GM19239 (cell line): ENCODE results near the gene PACSIN2.
"Not testable (repeated sequence)": the region's sequence is repeated elsewhere in the genome, so short reads cannot be mapped to it uniquely, and the experiment has no call there.

Source experiments
- DNase-seq: peaks from one replicate; pipeline ENCODE4 v3.0.0; 2011; ENCODE audit warnings: low spot score; ENCODE audit not compliant: insufficient read length
- FAIRE-seq: peaks from 2 replicates; lab custom pipeline; 2011; peaks lifted over from hg19 to GRCh38; lab: Jason Lieb, UNC

The PACSIN2 gene

GRCh38 chr22:43014869-43015676 lies at the start of gene PACSIN2:
PACSIN2 (minus strand) TSS chr22:43015149; CDS start chr22:42912080, 103,069 bp downstream.
- peak; percentile 100 for DNase-seq
- FAIRE-seq: peak; percentile 93

- peak; percentile 46 for DNase-seq
Measured at GRCh38 chr22:43060183-43060582, 45.2 kb upstream of the PACSIN2 start.

GRCh38 chr22:43057641-43058040 lies 42.7 kb upstream of the PACSIN2 start:
- no peak for FAIRE-seq
- no peak for DNase-seq

More at GRCh38 chr22:43060183-43060582, 45.2 kb upstream of the PACSIN2 start:
- no peak for FAIRE-seq

- FAIRE-seq (no peak), DNase-seq (no peak)
Measured at GRCh38 chr22:43053176-43053575, 38.2 kb upstream of the PACSIN2 start.

- FAIRE-seq: no peak
- no peak for DNase-seq
Measured at GRCh38 chr22:43050995-43051394, 36.0 kb upstream of the PACSIN2 start.

GRCh38 chr22:43047605-43048004 lies 32.7 kb upstream of the PACSIN2 start:
- DNase-seq (no peak), FAIRE-seq (no peak)

GRCh38 chr22:43044290-43044712 lies 29.4 kb upstream of the PACSIN2 start:
- no peak for DNase-seq
- FAIRE-seq: no peak

- FAIRE-seq: no peak
- DNase-seq: no peak
Measured at GRCh38 chr22:43042101-43042780, 27.3 kb upstream of the PACSIN2 start.

- no peak for DNase-seq
- FAIRE-seq: no peak
Measured at GRCh38 chr22:43039800-43040199, 24.9 kb upstream of the PACSIN2 start.

- FAIRE-seq: no peak
- no peak for DNase-seq
Measured at GRCh38 chr22:43038325-43038724, 23.4 kb upstream of the PACSIN2 start.

- DNase-seq: no peak
- no peak for FAIRE-seq
Measured at GRCh38 chr22:43036282-43036829, 21.4 kb upstream of the PACSIN2 start.

- FAIRE-seq: no peak
- DNase-seq: no peak
Measured at GRCh38 chr22:43035250-43035649, 20.3 kb upstream of the PACSIN2 start.

- DNase-seq (no peak), FAIRE-seq (no peak)
Measured at GRCh38 chr22:43031617-43032016, 16.7 kb upstream of the PACSIN2 start.

- no peak for DNase-seq
- no peak for FAIRE-seq
Measured at GRCh38 chr22:43018615-43019014, 3.7 kb upstream of the PACSIN2 start.

GRCh38 chr22:43017525-43018460 lies 2.8 kb upstream of the PACSIN2 start:
- FAIRE-seq (no peak), DNase-seq (no peak)

GRCh38 chr22:43016150-43016549 lies 1.2 kb upstream of the PACSIN2 start:
- not testable (repeated sequence) for DNase-seq, FAIRE-seq

- DNase-seq: no peak
- peak; percentile 71 for FAIRE-seq
Measured at GRCh38 chr22:43015677-43016042, 711 bp upstream of the PACSIN2 start.

- FAIRE-seq: no peak
Measured at GRCh38 chr22:43014316-43014868, 557 bp downstream of the PACSIN2 start.

GRCh38 chr22:43013355-43014315 lies 1.3 kb downstream of the PACSIN2 start:
- DNase-seq (no peak), FAIRE-seq (peak; percentile 77)

More at GRCh38 chr22:43014316-43014868, 557 bp downstream of the PACSIN2 start:
- DNase-seq: peak; percentile 29
